ENCODE results near the gene NKX6-1.

DNA sequence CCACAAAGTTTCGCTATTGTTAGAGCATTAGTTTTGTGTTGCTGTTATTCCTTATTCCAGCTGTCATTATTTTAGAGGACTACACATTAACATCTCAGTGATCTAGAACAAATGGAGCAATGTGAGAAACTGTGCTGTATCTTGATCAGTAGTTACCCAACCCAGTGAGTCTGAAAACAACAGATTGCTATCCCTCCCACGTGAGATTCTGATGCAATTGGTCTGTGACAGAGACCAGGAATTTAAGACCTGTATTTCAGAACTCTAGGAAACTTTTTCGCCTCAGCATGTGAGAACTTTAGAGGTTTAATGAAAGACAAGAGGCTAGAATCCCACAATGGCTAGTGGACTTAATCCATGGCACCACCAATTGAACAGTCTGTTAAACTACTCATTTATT lies 48.1 kb upstream of the NKX6-1 start:
- TF ChIP-seq, protein P1, sequence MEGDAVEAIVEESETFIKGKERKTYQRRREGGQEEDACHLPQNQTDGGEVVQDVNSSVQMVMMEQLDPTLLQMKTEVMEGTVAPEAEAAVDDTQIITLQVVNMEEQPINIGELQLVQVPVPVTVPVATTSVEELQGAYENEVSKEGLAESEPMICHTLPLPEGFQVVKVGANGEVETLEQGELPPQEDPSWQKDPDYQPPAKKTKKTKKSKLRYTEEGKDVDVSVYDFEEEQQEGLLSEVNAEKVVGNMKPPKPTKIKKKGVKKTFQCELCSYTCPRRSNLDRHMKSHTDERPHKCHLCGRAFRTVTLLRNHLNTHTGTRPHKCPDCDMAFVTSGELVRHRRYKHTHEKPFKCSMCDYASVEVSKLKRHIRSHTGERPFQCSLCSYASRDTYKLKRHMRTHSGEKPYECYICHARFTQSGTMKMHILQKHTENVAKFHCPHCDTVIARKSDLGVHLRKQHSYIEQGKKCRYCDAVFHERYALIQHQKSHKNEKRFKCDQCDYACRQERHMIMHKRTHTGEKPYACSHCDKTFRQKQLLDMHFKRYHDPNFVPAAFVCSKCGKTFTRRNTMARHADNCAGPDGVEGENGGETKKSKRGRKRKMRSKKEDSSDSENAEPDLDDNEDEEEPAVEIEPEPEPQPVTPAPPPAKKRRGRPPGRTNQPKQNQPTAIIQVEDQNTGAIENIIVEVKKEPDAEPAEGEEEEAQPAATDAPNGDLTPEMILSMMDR (IDR thresholded peaks at IDR 0.05), result no peak
- no peak for TF ChIP-seq POLR2A (IDR thresholded peaks at IDR 0.05)
